AG04449 (cell line): ENCODE results near the gene PSD2.

Experiments used
- CTCF ChIA-PET: fragments of 350-600 bp; formaldehyde crosslinking; extraction: SDS; loops from one replicate; lab custom pipeline; 2021; ENCODE audit warnings: antibody characterized with exemption; lab: Yijun Ruan, JAX
- POLR2A ChIA-PET: fragments of 400-600, 350-600 bp; formaldehyde crosslinking; extraction: SDS; loops from one replicate; lab custom pipeline; 2020; ENCODE audit warnings: antibody characterized with exemption, inconsistent platforms; lab: Yijun Ruan, JAX
- DNase-seq: peaks from one replicate; pipeline ENCODE4 v3.0.0-alpha.2; 2010; ENCODE audit warnings: low read depth, low spot score
- H3K4me3 ChIP-seq: 2 replicates; pipeline ENCODE4 v1.5.1; 2011; ENCODE audit warnings: low read depth, mild to moderate bottlenecking, control low read depth, low read length
- TF ChIP-seq, protein P1 (sequence below): IDR thresholded peaks from one replicate; pipeline ENCODE4 v1.5.1; 2011; ENCODE audit warnings: mild to moderate bottlenecking, moderate library complexity, low read length, control low read depth, inconsistent platforms; ENCODE audit not compliant: insufficient read depth; ENCODE audit errors: missing control alignments

Gene PSD2

DNA sequence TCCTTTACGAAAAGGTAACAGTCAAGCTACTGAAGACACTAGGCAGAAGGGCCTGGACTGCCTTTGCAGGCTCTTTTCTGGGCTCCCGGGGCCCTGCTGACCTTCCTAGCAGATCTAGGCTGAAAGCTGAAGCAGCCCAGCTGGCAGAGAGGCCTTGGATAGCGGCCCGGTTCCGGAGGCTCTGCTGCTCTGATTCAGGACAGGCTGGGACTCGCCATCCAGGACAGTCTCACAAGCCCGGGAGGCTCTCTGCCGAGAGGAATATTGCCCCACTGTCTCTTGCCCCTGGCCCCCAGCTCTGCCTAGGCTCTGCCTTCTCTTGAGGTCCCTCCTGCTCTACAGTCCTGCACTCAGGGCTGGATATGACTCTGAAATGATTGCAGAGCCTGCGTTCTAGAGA lies 67.8 kb downstream of the PSD2 start:
- CTCF ChIA-PET, result interaction anchor here (0.8 to 9.6 kb wide), 22 partner anchors 8 to 228 kb away, joined by 3 to 144 read pairs (median 6); no protein-coding TSS in a partner anchor

DNA sequence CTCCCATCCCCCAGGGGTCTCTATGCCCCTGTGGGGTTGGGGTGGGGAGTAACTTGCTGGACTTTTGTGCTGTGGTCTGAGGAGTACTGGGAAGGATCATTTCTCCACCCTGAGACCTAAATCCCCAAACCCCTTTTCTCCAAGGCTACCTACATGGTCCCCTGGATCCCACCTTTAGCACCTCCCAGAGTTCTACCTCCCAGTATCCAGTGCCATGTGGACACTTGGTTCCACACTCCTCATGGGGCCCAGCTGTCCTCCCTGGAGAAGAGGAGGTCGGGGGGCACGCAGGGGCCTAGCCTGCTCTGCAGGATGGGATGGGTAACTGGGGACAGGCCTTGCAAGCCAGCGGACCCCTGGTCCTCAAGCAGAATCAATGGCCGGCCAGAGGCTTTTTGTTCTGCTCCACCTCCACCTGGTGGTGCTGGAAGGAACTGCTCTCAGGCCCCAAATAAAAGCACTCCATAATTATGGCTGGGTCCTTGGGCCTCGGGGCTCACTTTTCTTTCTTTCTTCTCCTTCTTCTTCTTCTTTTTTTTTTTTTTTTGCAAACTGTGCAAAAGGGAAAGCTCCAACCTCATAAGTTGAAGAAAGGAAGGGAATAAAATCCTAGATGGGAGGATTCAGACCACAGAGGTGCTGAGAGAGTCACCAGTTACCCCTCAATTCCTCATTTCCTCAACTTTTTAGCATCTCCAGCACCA lies 68.4 kb downstream of the PSD2 start:
- H3K4me3 ChIP-seq, result no peak overlapping the region
- no peak for DNase-seq
- ChIA-PET POLR2A (no interaction called here), CTCF (interaction anchor here (0.8 to 9.6 kb wide), 22 partner anchors 8 to 232 kb away, joined by 3 to 144 read pairs (median 5); no protein-coding TSS in a partner anchor)
- TF ChIP-seq, protein P1, sequence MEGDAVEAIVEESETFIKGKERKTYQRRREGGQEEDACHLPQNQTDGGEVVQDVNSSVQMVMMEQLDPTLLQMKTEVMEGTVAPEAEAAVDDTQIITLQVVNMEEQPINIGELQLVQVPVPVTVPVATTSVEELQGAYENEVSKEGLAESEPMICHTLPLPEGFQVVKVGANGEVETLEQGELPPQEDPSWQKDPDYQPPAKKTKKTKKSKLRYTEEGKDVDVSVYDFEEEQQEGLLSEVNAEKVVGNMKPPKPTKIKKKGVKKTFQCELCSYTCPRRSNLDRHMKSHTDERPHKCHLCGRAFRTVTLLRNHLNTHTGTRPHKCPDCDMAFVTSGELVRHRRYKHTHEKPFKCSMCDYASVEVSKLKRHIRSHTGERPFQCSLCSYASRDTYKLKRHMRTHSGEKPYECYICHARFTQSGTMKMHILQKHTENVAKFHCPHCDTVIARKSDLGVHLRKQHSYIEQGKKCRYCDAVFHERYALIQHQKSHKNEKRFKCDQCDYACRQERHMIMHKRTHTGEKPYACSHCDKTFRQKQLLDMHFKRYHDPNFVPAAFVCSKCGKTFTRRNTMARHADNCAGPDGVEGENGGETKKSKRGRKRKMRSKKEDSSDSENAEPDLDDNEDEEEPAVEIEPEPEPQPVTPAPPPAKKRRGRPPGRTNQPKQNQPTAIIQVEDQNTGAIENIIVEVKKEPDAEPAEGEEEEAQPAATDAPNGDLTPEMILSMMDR, result peak; percentile 72

More for the DNA sequence above, 67.8 kb downstream of the PSD2 start:
- TF ChIP-seq, protein P1, result no peak
- no peak for DNase-seq
- H3K4me3 ChIP-seq, result no peak overlapping the region
- POLR2A ChIA-PET, result no interaction called here

DNA sequence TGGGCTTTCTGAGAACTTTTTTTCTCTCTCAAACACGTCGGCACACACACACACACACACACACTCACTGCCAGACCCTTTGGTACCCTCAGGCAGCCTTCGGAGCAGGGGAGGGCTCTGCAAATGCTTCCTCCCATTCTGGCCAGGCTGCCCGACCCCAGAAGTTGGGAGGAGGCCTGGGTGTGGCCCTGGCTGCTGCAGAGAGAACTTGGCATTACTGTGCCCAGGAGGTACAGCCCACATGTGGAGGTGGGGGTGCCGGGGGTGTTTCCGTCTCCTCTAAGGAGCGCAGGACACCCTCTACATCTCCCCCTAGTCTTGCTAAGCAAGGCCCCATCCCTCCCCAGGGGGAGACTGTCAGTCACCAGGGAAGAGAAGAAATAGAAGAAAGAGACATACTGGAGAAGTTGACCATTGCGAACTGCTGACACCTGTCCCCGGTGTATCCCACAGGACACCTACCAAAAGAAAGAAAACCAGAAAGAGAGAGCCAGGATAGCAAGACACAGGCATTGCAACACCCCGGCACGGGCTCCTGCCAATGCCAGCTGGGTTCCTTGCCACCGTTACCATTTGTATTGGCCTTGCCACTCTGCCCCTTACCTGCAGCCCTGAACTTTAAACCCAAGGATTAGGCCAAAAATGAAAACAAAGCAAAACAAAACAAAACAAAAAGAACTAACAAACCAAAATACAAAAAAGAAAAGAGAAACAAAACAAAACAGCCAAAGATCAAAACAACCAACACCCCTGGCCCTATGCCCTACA lies 69.3 kb downstream of the PSD2 start:
- CTCF ChIA-PET, result interaction anchor here (0.9 to 9.6 kb wide), 14 partner anchors 8 to 233 kb away, joined by 3 to 144 read pairs (median 10); no protein-coding TSS in a partner anchor
- H3K4me3 ChIP-seq, result no peak overlapping the region
- POLR2A ChIA-PET, result no interaction called here
- no peak for DNase-seq
- TF ChIP-seq, protein P1, result no peak

DNA sequence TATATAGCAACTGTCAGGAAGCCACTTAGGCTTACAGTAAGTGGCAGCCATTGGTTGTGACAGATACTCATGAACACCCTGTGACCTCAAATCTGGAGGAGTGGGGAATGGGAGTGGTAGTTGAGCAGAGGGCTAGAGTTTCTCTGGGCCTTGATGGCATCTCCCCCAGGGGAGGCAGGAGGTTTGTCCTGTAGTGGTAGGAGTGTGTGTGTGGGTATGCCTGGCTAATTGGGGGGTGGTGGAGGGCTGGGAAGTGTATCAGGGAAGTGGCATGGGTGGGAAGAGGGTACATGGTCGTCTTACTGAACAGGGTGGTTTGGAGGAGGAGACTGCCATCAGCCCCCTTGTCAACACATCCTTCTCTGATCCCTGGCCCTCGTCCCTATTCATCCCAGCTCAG lies 71.5 kb downstream of the PSD2 start:
- ChIA-PET POLR2A (no interaction called here), CTCF (interaction anchor here (0.8 to 9.6 kb wide), 7 partner anchors 17 to 102 kb away, joined by 3 to 144 read pairs (median 7); no protein-coding TSS in a partner anchor)
- no peak overlapping the region for H3K4me3 ChIP-seq
- DNase-seq, result no peak
- TF ChIP-seq, protein P1, result no peak

DNA sequence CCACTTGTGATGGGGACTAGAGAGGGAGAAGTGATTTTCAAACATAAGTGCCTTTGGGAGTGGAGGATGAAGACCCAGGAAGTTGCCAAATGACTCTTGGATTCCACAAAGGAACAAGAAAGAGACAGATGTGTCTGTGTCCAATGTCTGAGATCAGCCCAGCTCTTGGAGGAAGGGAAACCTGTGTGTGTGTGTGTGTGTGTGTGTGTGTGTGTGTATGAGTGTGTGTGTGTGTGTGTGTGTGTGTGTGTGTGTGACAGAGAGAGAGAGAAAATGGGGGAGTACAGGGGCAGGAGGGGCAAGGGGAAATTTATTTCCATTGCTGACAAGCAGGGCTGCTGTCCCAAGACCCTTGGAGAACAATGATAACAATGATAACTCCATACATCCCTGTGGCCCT lies 72.0 kb downstream of the PSD2 start:
- ChIA-PET CTCF (interaction anchor here (1.1 to 9.6 kb wide), 5 partner anchors 17 to 101 kb away, joined by 3 to 144 read pairs (median 14); no protein-coding TSS in a partner anchor), POLR2A (no interaction called here)
- DNase-seq, result no peak
- no peak overlapping the region for H3K4me3 ChIP-seq
- TF ChIP-seq, protein P1, result no peak
